Activated naive CD8-positive, alpha-beta T cell treated with anti-CD3 and anti-CD28 coated beads for 36 hours (primary cell): ENCODE data around the gene CCM2. TPM values are rescaled to one million over a fixed set of nuclear protein-coding genes. Genes with fewer than 3 reads are reported as not detected.

Experiments
- DNase-seq: peaks from one replicate; pipeline ENCODE4 v3.0.0; 2021
- H3K27ac Mint-ChIP-seq: one replicate; pipeline ENCODE4 v1.8.0; 2022; ENCODE audit warnings: mild to moderate bottlenecking, moderate library complexity, mixed read lengths
- H3K27me3 Mint-ChIP-seq: one replicate; pipeline ENCODE4 v1.8.0; 2022; ENCODE audit warnings: mild to moderate bottlenecking, mixed read lengths
- H3K36me3 Mint-ChIP-seq: one replicate; pipeline ENCODE4 v1.8.0; 2021; ENCODE audit warnings: mild to moderate bottlenecking, mixed read lengths
- H3K4me1 Mint-ChIP-seq: one replicate; pipeline ENCODE4 v1.8.0; 2021; ENCODE audit warnings: mixed read lengths
- H3K4me3 Mint-ChIP-seq: one replicate; pipeline ENCODE4 v1.8.0; 2022; ENCODE audit warnings: mild to moderate bottlenecking, moderate library complexity, mixed read lengths
- H3K9me3 Mint-ChIP-seq: one replicate; pipeline ENCODE4 v1.8.0; 2022; ENCODE audit warnings: mixed read lengths
- total RNA-seq, 2 experiments: library from RNA; stranded (reverse); gene quantifications; one replicate each; pipeline ENCODE4 v1.2.3, GENCODE V29; 2021

Gene CCM2
- total RNA-seq, 2 experiments from 2014 or later, result 50.8 to 51.6 TPM

- H3K27ac Mint-ChIP-seq, result no peak overlapping the region
- H3K36me3 Mint-ChIP-seq, result peaks cover 20% of the 10 kb centered on the region
- H3K27me3 Mint-ChIP-seq, result no peaks in the 10 kb centered on the region
Measured at GRCh38 chr7:45066409-45066808, 66.4 kb downstream of the CCM2 start.

GRCh38 chr7:45067582-45067981, 67.6 kb downstream of the CCM2 start:
- H3K27ac Mint-ChIP-seq, result no peak overlapping the region
- DNase-seq, result no peak
- peaks cover 12% of the 10 kb centered on the region for H3K36me3 Mint-ChIP-seq
- H3K4me1 Mint-ChIP-seq, result peaks cover 11% of the 10 kb centered on the region
- no peak overlapping the region for H3K4me3 Mint-ChIP-seq
- no peaks in the 10 kb centered on the region for H3K9me3 Mint-ChIP-seq
- H3K27me3 Mint-ChIP-seq, result no peaks in the 10 kb centered on the region

More at GRCh38 chr7:45066409-45066808, 66.4 kb downstream of the CCM2 start:
- no peak for DNase-seq
- Mint-ChIP-seq H3K4me1 (peaks cover 21% of the 10 kb centered on the region), H3K4me3 (no peak overlapping the region), H3K9me3 (no peaks in the 10 kb centered on the region)

- Mint-ChIP-seq H3K27ac (no peak overlapping the region), H3K4me3 (no peak overlapping the region), H3K27me3 (no peaks in the 10 kb centered on the region), H3K4me1 (peaks cover 9% of the 10 kb centered on the region), H3K36me3 (peaks cover 13% of the 10 kb centered on the region), H3K9me3 (no peaks in the 10 kb centered on the region)
- DNase-seq, result no peak
Measured at GRCh38 chr7:45068236-45069023, 68.4 kb downstream of the CCM2 start.

- H3K27ac Mint-ChIP-seq, result no peak overlapping the region
- H3K9me3 Mint-ChIP-seq, result no peaks in the 10 kb centered on the region
- peaks cover 7% of the 10 kb centered on the region for H3K36me3 Mint-ChIP-seq
- H3K4me3 Mint-ChIP-seq, result no peak overlapping the region
- DNase-seq, result no peak
- H3K4me1 Mint-ChIP-seq, result peaks cover 8% of the 10 kb centered on the region
- H3K27me3 Mint-ChIP-seq, result no peaks in the 10 kb centered on the region
Measured at GRCh38 chr7:45069444-45070253, 69.6 kb downstream of the CCM2 start.

DNA sequence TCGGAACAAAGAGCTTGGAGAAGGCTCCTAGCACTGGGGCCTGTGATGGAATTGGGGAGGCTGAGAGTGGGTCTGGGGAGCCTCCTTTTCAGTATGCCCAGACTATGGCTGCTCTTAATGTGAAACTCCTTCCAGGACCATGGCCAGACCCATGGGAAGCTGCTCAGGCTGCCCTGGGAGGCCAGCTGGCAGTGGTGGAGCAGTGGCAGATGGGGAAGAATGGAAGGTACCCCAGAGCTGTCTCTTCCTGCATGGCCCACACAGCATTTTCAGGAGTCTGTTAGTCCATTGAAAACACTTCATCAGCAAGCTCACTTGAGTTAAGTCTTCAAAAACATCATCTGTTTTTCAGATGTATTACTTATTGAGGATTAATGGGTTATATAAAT, 70.2 kb downstream of the CCM2 start:
- Mint-ChIP-seq H3K9me3 (no peaks in the 10 kb centered on the region), H3K27ac (no peak overlapping the region), H3K36me3 (peaks cover 8% of the 10 kb centered on the region), H3K4me1 (peaks cover 9% of the 10 kb centered on the region), H3K27me3 (no peaks in the 10 kb centered on the region), H3K4me3 (no peak overlapping the region)
- no peak for DNase-seq

DNA sequence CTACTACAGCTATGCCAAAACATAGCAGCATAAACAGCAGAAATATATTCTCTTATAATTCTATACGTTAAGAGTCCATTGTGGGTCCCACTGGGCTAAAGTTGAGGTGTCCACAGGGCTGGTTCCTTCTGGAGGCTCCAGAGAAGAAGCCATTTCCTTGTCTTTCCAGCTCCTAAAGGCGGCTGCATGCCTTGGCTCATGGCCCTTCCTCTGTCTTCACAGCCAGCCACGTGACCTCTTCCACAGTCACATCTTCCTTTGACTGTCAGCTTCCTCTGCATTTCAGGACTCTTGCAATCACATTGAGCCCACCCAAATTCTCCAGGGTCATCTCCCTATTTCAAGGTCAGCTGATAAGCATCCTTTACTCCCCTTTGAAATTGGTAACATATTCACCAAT, 71.5 kb downstream of the CCM2 start:
- H3K27ac Mint-ChIP-seq, result peak overlapping the region; percentile 2
- H3K9me3 Mint-ChIP-seq, result no peaks in the 10 kb centered on the region
- H3K36me3 Mint-ChIP-seq, result peaks cover 6% of the 10 kb centered on the region
- DNase-seq, result no peak
- no peaks in the 10 kb centered on the region for H3K27me3 Mint-ChIP-seq
- H3K4me3 Mint-ChIP-seq, result no peak overlapping the region
- H3K4me1 Mint-ChIP-seq, result peaks cover 6% of the 10 kb centered on the region

- Mint-ChIP-seq H3K27me3 (no peaks in the 10 kb centered on the region), H3K36me3 (peaks cover 6% of the 10 kb centered on the region), H3K4me1 (peaks cover 6% of the 10 kb centered on the region), H3K4me3 (no peak overlapping the region), H3K27ac (peak overlapping the region; percentile 47), H3K9me3 (no peaks in the 10 kb centered on the region)
- no peak for DNase-seq
Measured at GRCh38 chr7:45072131-45073030, 72.4 kb downstream of the CCM2 start.

DNA sequence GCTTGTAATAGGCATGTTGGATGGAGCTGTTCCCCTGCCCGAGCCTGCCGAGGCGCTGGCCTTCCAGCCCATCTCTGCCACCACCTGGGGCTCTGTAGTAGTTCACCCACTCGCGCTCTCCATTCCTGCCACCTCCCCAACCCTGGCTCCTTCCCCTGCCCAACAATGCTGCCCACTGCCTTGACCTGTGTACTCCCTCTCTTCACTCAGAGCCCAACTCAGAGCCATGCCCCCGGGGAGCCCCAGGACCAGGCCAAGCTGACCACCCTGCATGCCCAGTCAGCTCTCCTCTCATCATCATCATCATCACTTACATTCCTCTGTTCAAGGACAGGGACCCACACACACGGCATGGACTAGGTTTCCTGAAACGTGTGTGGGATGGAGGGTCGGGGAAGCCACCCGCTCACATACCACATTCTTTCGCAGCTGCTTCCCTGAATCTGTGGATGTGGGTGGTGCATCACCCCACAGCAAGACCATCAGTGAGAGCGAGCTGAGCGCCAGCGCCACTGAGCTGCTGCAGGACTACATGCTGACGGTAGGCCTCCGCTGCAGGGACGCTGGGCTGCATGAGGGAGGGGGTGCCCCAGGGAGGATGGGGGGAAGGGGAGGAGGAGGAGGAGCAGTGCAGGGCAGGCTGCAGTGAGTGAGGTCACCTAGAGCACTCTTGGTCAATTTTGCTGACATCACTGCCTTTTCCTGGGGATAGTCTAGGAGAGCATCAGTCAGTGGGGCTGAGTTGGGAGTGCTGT, 73.2 kb downstream of the CCM2 start:
- no peak for DNase-seq
- H3K27me3 Mint-ChIP-seq, result no peaks in the 10 kb centered on the region
- H3K4me3 Mint-ChIP-seq, result no peak overlapping the region
- no peaks in the 10 kb centered on the region for H3K9me3 Mint-ChIP-seq
- peaks cover 6% of the 10 kb centered on the region for H3K4me1 Mint-ChIP-seq
- peak overlapping the region; percentile 47 for H3K27ac Mint-ChIP-seq
- H3K36me3 Mint-ChIP-seq, result peaks cover 6% of the 10 kb centered on the region

- peaks cover 4% of the 10 kb centered on the region for H3K4me1 Mint-ChIP-seq
- H3K4me3 Mint-ChIP-seq, result no peak overlapping the region
- no peaks in the 10 kb centered on the region for H3K27me3 Mint-ChIP-seq
- no peaks in the 10 kb centered on the region for H3K9me3 Mint-ChIP-seq
- DNase-seq, result no peak
- peaks cover 6% of the 10 kb centered on the region for H3K36me3 Mint-ChIP-seq
- H3K27ac Mint-ChIP-seq, result no peak overlapping the region
Measured at GRCh38 chr7:45073786-45074527, 74.0 kb downstream of the CCM2 start.

DNA sequence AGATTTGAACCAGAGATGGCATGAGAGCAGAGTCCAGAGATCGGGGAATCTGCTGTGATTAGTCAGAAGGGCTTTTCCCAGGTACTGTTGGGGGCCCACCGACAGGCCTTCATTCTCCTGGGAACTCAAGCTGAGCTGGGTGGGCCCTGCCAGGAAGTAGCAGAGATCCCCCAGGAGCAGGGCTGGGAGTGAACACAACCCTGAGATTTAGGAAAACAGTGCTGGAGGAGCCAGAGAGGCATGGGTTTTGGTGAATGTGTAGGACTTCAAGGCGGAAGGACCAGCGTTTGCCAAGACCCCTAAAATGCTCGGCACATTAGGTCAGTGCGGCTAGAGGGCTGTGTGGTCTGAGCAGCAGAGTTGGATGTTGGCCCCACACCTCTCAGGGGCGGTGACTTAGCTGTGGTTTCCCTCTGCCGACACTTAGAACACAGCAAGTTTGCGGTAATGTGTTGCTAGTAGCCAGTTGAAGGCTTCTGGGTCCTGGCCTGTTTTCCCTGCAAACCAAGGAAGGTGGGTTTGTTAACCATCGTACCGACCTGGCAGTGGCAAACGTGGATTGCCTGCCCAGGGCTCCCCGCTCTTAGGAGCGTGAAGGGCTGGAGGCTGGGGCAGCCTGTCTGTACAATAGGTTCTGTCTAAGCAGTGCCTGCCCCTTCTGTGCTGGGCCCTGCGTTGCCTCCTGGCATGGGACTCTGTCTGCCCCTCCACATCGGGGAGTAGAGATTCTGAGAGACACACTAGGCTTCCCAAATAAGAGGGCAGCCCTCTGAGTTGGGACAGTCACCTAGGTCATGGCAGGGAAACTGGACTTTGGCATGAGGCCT, 74.7 kb downstream of the CCM2 start:
- H3K36me3 Mint-ChIP-seq, result peaks cover 6% of the 10 kb centered on the region
- DNase-seq, result no peak
- peak overlapping the region; percentile 39 for H3K27ac Mint-ChIP-seq
- H3K4me1 Mint-ChIP-seq, result peaks cover 4% of the 10 kb centered on the region
- H3K27me3 Mint-ChIP-seq, result no peaks in the 10 kb centered on the region
- H3K4me3 Mint-ChIP-seq, result no peak overlapping the region
- H3K9me3 Mint-ChIP-seq, result no peaks in the 10 kb centered on the region

DNA sequence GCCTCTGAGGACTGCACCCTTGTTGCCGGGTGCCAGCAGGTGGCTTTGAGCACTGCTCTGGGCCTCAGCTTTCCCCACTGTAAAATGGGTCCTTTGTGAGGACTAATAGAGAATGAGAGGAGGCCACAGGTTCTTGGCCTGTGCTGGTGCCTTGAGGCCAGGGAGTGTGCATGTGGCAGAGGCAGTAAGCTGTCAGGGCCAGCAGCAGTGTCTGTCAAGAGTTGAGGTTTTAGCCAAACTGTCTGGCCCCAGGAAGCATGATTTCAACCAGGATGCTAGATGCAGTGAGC, 75.3 kb downstream of the CCM2 start:
- Mint-ChIP-seq H3K4me3 (no peak overlapping the region), H3K36me3 (peaks cover 6% of the 10 kb centered on the region)

GRCh38 chr7:45075871-45076796, 76.1 kb downstream of the CCM2 start:
- Mint-ChIP-seq H3K4me1 (peaks cover 4% of the 10 kb centered on the region), H3K9me3 (no peaks in the 10 kb centered on the region), H3K27me3 (no peaks in the 10 kb centered on the region), H3K4me3 (no peak overlapping the region), H3K36me3 (peaks cover 6% of the 10 kb centered on the region), H3K27ac (no peak overlapping the region)
- DNase-seq, result no peak

More for the DNA sequence above, 75.3 kb downstream of the CCM2 start:
- H3K4me1 Mint-ChIP-seq, result peaks cover 4% of the 10 kb centered on the region
- H3K27ac Mint-ChIP-seq, result peak overlapping the region; percentile 39
- no peaks in the 10 kb centered on the region for H3K9me3 Mint-ChIP-seq
- no peaks in the 10 kb centered on the region for H3K27me3 Mint-ChIP-seq
- DNase-seq, result no peak
